CD4-positive, alpha-beta T cell treated with Interleukin-10 for 1 hour (primary cell): ENCODE measurements around the gene ZFR.
"Not testable (repeated sequence)": the region's sequence is repeated elsewhere in the genome, so short reads cannot be mapped to it uniquely, and the experiment has no call there.

ENCODE experiments used
- DNase-seq: peaks from one replicate; pipeline ENCODE4 v3.0.0-alpha.2; 2020

ZFR gene

DNA sequence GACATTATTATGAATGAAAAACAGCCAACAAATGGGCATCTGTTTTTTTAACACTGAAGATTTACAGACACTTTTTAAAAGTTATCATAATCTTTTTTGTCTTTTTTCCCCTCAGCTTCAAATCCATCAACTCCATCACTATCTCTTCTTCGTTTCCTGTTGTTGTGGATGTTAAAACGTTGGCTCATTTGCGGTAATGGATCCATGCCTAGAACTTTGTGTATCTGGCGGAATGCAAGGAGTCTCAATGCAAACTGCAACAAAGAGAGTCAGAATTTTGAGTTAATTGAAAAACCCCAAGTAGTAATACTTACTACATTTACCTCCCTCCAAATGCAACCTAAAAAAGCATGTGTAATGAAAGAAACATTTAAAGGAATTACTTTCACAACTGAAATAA, 88.9 kb downstream of the ZFR start:
- no peak for DNase-seq

DNA sequence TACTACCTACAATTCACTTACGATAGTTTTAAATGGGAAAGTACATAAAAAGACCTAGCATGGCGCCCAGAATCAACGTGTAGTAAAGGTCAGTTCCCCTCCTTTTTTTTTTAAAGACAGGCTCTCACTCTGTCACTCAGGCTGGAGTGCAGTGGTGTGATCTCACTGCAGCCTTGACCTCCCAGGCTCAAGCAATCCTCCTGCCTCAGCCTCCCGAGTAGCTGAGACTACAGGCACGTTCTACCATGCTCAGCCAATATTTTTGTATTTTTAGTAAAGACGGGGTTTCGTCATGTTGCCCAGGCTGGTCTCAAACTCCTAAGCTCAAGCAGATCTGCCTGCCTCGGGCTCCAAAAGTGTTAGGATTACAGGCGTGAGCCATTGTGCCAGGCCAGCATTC, 91.1 kb downstream of the ZFR start:
- no peak for DNase-seq

DNA sequence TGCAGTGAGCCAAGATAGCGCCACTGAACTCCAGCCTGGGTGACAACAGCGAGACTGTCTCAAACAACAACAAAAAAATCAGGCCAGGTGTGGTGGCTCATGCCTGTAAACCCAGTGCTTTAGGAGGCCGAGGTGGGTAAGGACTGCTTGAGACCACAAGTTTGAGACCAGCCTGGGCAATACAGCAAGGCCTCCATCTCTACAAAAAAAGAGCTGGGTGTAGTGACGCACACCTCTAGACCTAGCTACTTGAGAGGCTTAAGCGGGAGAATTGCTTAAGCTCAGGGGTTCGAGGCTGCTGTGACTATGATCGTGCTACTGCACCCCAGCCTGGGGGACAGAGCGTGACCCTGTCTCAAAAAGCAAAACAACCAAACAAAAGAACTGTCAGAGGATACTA, 91.9 kb downstream of the ZFR start:
- DNase-seq = no peak

DNA sequence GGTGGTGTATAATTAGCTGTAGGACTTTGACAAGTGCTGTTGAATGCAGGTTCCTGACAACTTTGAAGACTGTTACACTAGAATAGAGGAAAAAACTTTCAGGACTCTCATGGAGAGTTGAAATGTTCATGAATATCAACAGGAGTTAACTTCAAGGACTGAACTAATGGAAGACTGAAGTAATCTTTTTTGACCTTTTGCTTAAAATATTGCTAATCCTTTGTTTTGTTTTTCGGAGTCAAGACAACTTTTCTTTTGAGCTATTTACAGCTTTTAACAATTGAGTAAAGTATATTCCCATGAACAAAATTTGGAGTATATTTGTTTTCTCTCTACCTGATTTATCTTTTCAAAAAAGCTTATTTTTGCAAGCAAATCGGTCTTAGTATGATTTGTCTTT, 97.7 kb downstream of the ZFR start:
- DNase-seq = no peak

DNA sequence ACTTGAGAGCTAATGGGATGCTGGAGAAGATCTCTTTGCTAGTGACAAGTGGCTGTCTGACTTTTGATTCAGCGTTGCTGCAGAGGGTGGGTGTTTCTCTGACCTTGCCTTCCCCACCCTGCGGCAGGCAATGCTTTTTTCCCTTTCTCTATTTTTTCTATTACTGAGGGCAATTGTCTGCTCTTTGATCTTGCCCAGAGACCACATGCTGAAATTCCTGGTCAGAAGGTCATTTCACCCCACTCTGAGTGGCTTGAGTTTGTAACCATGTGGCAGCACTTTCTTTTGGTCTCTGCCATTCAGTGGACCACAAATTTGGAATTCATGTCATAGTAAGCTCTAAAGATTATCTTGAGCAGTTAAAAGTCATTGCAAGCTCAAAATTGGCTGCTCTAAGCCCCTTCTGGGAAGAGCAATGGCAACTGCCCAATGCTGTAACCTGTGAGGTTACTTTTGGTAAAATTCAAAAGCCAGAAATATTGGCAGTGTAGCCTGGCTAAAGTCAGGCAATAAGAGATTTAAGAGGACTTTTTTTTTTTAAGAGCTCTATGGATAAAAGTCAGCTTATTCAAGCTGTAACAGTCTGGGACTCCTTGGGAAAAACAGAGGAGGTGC, 101.4 kb downstream of the ZFR start:
- no peak for DNase-seq

DNA sequence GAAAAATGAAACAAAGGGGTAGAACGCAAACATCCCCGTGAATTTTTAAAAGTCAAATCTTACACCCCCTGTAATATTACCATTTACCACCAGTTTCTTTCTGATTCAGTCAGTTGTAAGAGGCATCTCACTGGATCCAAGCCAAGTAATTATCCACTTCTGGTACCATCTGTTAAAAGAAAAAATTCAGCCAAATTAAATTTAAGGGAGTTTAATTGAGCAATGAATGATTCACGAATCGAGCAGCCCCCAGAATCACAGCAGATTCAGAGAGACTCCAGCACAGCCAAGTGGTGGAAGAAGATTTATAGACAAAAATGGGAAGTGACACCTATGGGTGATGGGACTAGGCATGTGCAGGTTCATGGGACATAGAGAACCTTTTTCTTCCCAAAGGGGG, 101.9 kb downstream of the ZFR start:
- DNase-seq = no peak

DNA sequence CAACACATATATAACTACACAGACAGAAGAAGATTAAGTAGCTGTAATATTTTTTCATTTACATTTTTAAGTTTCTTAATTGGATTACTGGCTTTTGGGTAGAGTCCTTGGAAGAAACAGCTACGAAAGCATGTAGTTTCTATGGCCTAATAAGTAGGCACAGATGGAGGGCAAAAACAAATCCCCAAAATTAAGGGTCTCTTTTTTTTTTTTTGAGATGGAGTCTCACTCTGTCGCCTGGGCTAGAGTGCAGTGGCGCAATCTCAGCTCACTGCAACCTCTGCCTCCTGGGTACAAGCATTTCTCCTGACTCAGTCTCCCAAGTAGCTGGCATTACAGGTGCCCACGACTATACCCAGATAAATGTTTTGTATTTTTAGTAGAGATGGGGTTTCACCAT, 104.7 kb downstream of the ZFR start:
- no peak for DNase-seq

DNA sequence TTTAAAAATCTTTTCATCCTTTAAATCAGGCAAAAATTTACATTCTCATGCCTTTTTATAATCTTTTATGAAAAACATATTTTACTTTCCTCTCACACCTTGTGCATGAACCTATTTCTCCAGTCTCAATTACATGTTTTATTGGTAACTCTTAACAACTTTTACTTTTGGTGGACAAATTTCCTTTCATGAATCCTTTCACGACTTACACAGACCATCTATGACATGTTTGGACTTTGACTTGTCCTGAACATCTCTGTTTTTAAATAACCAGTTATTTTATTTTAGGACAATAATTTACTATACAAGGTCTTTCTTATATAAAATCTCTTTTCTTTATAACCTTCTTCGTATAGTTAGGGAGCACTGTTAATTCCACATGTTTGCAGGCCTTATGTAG, 105.3 kb downstream of the ZFR start:
- no peak for DNase-seq

DNA sequence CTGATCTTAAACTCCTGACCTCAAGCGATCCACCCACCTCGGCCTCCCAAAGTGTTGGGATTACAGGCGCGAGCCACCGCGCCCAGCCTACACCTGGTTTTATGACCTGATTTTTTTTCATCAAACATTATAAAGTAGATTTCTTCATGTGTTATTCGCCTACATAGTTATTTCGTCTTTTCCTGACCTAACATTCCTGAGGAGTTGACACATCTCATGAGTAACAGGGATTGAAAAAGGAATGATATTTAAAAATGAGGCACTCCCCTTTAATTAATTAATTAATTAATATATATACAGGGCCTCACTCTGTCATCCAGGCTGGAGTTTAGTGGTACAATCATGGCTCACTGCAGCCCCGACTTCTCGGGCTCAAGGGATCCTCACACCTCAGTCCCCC, 111.6 kb downstream of the ZFR start:
- DNase-seq = no peak

DNA sequence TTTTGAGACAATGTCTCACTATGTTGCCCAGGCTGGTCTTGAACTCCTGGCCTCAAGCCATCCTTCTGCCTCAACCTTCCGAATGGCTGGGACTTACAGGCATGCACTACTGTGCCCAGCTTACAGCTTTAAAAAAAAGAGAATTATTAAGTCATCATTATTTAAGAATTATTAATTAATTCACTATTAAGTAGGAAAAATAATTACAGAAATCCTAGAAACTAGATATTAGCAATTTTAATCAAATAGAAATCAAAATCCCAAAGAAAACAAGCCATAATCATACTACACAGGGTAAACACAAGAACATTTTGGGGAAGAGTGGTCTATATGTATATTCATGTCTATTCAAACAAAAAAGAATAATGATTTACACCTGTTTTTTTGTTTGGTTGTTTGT, 112.2 kb downstream of the ZFR start:
- no peak for DNase-seq

DNA sequence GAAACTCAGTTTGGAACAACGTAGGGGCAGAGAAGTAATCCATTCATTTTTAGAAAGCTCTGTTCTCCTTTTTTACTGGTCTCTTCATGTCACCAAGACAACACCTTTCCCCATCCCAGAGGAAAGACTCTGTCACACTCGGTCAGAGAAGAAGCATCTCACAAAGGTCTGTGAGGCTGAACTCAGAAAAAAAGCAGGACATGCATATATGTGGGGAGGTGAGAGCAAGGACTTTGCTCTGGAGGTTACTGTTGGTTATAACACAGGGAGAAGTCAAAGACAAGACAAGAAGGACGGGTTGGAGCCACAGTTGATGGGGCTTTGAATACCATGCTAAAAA, 112.6 kb downstream of the ZFR start:
- DNase-seq = no peak

DNA sequence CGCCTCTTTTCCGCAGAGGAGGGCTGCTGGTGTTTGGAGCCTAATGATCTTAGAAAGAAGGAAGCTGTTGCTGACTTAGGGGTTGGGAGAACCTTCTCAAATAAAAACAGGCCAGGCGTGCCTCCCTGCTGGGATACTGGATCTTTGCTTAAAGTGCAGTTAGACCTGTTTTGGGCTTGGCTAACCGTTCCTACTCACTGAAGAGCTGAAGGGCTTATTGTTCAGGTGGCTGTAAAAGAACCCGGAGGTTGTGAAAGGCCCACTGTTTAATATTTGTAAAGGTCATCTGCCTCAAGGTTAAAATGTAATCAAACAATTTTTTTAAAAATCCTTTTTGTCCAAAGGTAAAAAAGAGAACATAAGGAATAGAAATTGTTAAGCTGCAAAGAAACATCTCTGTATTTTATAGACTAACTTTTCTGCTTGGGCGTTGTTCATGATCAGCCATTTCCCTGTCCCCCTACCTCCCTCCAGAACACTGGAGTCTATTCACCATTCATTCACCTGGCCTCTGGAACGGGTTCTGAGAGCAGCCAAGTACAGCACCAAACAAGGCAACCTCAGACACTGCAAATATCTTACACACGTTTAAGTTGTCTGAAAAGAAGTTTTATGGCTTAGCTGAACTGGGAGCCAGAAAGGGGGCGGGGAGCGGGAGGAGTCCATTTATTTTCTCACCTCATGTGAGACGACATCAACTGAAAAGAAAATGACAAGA, 113.2 kb downstream of the ZFR start:
- DNase-seq = no peak

DNA sequence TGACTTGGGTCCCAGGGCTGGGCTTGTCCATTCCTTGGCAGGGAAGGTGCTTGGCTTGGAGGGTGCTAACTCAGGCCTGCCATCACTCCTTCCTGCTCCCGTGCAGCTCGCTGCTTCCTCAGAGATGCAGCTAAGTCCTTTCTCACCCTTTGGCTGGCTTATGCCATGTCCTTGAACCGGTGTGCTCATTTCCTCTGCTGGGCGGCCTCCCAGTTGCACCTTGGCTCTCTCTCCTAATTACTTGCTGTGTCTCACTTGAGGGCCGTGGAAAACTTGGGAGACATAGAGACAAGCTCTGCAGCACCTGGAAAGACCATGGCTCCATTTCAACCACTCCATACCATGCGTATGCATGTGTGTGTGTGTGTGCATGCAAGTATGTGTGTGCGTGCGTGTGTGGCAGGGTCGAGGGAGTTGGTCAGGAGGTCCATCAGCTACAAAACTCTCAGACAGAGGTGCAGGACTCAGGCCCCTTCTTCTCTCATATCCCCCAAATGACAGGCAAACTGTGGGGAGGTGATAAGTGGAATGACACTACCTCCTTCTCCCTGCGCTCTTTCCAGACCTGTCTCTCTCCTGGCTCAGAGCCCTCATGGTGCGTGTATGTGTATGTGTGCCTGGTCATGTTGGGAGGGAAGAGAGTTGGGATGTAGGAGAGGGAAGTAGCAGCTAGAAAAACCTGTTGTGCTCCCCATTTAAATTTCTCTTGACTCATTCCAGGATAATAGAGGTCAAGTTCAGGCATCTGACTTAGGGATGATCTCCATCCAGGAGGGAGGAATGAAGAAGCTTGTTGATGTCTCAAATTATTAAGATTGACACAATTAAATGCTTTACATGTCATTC, 114.2 kb downstream of the ZFR start:
- no peak for DNase-seq

DNA sequence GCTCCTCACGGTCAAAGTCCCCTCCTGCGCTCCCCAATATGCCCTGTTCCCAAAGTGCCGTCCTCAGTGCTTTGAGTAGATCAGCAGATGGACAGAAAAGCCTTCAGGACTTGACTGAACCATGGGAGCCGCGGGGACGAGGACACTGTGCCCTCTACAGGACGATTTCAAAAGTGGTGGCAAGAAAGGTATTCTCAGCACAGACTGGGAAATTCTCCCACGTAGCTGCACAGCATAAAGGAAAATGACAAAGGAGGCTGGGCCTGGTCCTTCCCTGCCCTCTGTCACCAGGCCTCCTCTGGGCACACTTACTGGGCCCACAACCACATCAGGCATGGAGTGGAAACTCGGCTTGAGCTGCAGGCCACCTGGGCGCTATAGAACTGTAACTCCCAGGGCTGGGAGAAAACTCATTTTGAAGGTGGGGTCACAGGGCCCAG, 115.1 kb downstream of the ZFR start:
- peak; percentile 67 for DNase-seq

DNA sequence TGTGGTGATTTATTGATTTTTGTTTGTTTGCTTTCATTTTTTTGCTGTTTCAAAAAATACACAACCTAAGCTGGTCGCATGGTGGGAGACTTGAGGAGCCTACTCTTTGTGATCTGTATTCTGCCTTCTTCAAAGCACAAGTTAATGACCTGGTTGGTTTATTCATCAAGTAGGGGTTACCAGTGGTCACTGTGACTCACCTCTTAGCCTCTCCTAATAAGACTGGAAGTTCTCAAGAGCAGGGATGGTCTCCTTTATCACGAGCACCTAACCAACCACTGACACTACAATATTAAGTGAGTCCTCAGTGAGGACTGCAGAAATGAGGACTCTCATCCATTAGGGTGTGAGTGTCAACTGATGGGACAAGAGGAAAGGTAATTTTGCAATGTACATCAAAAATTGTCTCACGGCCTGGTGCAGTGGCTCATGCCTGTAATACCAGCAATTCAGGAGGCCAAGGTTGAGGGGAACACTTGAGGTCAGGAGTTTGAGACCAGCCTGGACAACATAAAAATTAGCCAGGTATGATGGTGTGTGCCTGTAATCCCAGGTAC, 118.2 kb downstream of the ZFR start:
- DNase-seq = no peak

DNA sequence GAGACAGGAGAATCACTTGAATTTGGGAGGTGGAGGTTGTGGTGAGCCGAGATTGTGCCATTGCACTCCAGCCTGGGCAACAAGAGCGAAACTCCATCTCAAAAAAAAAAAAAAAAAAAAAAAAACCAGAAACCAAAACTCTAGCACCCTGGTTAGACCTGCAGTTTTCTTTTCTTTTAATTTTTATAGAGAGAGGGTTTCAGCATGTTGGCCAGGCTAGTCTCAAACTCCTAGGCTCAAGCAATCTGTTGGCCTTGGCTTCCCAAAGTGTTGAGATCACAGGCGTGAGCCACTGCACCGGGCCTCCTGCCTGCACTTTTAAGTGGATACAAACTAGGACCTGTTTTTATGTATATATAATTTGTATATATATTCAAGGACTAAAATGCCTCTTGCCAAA, 118.9 kb downstream of the ZFR start:
- DNase-seq = no peak

DNA sequence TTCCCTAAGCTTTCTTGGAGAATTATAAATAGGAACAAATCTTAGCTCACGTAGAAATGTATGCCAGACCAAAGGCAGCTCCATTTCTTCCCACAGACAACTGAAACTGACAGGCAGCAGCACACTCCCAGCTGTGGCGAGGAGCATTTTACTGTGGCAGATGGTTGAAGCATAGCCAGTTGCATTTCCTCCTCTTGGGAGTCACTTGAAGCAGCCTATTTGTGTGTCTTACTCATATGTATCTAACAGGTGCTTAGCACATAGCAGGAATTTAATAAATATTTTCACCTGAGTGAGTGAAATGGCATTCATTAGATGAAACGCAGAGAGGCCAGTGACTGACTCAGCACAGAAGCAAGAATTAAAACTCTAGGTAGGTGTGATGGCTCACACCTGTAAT, 119.5 kb downstream of the ZFR start:
- no peak for DNase-seq

DNA sequence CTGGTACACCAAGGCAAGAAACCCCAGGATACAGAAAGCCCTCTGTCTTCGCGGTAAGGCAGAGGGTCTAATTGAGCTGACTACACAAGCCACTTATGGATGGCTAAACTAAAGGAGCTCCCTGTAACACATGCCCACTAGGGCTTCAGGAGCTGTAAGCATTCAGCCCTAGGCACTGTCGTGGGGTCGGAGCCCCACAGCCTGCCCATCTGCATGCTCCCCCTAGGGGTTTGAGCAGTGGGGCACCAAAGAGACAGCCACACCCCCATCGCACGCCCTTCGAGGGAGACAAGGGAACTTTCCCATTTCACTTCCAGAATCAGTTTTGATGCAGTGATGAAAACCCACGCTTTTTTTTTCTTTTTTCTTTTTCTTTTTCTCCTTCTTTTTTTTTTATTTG, 120.8 kb downstream of the ZFR start:
- no peak for DNase-seq

DNA sequence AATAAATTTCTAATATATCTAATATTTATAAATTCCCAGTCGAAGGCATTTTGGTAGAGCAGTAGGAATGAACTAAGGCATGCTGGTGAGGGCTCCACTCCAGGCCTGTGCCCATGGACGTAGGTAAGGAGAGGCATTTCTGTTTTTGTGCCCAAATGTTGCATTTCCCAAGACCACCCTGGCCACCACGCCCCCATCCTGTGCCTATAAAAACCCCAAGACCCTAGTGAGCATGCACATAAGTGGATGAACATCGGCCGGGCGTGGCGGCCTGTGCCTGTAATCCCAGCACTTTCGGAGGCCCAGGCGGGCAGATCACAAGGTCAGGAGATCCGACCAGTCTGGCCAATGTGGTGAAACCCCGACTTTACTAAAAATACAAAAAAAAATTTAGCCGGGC, 121.7 kb downstream of the ZFR start:
- no peak for DNase-seq

DNA sequence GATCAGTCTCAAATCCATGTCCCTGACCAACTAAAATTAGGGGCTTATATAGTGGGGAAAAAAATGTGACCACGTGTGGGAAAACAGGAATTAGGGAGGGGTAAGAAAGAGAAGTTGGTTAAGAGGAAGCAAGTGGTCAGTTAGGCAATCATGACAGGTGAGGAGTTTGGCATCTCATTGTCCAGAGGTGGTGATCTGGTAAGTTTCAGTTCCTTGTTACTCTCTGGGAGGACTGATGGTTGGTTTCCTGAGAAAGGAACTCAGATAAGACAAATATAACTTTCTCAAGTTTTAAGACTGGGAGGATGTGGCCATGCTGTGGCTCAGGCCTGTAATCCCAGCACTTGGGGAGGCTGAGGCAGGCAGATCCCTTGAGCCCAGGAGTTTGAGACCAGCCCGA, 122.8 kb downstream of the ZFR start:
- DNase-seq = not testable (repeated sequence)

DNA sequence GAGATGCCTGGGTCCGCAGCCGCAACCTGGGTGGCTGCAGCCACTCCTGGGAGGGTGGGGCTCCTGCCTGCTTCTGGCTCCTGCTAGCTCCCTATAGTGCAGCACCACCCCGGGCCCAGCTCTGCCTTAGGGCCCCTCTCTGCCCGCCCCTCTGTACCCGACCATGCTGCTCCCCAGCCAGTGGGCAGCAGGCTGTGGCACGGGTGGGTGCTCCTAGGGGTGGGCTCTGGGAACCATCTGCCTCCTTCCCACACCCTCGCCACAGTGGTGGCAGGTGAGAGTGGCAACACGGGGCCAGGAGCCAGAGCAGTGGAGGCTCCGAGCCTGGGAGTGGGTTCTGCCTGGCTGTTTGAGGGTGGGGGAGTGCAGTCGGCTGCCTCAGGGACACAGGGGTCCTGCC, 124.0 kb downstream of the ZFR start:
- DNase-seq = no peak

DNA sequence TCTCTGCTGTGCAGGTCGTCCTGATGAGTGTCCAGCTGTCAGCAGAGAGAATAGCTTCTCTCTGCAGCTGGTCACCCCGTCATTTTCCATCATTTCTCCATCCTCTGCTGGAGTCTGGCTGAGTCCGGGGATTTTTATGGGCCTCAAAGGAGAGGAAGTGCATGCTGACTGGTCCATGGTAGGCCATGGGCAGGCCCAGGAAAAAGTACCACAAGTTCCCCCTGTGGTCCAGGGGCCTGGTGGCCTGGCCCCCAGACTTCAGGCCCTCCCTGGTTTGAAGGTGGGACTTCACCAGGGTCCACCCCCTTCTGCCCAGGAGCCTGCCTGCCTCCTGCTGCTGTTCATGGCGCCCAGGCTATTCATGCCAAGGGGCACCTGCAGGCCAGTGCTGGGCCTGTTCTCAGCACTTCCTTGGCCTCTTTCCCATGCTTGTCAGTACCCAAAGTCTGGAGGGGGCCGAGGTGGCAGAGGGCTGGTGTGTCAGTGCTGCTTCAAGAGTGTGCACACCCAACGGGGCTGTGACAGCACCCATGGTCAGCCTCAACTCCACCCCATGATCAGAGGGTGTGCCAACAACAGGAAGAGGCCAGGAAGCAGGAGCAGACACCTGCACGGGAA, 124.5 kb downstream of the ZFR start:
- no peak for DNase-seq

DNA sequence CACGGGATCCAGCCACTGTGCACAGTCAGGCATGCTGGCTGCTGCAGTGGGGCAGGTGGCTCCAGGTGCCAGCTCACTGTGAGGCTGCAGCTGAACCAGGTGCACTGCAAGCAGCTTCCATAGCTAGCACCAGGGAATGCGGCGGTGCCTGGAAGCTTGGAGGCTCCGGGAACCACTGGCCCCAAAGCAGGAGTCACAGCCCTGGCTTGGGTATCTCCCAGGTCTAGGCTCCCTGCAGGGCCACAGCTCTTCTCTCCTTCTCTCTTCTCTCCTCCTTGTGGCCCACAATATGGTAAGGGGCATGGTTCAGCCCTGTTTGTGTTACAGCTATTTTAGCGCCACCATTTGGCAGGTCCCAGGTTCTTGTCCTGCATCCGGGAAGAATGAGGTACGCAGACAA, 125.1 kb downstream of the ZFR start:
- DNase-seq = no peak

DNA sequence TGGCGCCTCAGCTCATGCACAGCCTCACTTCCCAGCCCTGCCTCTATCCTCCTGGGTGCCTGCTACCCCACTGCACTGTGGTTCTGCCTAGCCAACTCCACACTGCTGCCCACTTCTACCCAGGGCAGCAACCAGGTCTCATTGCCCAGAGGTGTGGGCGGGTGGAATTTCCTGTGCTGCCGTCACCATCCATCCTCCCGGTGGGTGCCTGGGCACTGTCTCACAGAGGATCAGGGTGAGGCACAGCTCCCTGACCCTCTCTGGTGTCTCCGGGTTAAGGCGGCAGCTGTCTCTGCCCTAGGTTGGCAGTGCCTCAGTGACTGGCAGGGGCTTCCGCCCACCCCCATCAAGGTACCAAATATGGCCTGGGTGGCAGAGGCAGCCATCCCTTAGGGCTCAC, 127.5 kb downstream of the ZFR start:
- no peak for DNase-seq
